NCI-H2029 treated with DMSO at 0.1 percent for 48 hours (cell line): Measurements from ENCODE around the gene ADAMTSL5.
A peak's percentile ranks its signal among the peaks of the same experiment; 100 is the strongest.
"Not testable (repeated sequence)": the region's sequence is repeated elsewhere in the genome, so short reads cannot be mapped to it uniquely, and the experiment has no call there.

Experiments
- DNase-seq: peaks from one replicate; lab custom pipeline; 2025; lab: John Stamatoyannopoulos, UW

ADAMTSL5 gene

DNA sequence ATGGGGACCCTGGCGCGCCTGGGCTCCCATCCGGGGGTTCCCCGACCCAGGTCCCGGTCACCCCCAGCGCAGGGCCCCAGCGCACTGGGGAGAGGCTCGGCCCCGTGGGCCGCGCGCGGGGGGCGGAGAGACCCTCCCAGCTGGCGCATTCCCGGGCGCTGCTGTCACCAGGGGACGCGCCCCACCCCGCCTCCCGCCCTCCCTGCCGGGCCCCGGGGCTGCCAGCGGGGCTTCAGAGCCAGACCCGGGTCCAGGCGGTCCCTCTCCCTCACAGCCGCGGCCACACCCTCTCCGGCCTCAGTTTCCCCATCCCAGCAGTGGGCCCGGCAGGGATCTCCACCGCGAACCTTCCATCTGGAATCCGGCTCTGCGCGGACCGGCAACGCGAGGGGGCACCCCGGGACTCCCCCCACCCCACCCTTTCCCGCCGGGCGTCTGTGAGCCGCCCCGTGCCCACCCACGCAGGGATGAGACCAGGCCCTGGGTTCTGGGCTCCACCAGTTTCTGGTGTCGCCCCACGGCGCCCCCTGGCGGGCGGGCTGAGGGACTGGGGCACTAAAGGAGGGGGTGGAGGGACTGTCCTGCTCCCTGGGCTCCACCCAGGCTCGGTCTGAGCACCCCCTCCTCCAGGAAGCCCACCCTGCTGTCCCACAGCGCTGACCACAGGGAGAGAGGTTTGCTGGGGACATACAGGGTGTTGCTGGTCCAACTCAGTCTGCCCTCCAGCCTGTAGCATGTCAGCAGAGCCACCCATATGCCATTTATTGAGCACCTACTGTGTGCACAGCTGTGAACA is 878 bp upstream of the ADAMTSL5 start:
- no peak for DNase-seq

DNA sequence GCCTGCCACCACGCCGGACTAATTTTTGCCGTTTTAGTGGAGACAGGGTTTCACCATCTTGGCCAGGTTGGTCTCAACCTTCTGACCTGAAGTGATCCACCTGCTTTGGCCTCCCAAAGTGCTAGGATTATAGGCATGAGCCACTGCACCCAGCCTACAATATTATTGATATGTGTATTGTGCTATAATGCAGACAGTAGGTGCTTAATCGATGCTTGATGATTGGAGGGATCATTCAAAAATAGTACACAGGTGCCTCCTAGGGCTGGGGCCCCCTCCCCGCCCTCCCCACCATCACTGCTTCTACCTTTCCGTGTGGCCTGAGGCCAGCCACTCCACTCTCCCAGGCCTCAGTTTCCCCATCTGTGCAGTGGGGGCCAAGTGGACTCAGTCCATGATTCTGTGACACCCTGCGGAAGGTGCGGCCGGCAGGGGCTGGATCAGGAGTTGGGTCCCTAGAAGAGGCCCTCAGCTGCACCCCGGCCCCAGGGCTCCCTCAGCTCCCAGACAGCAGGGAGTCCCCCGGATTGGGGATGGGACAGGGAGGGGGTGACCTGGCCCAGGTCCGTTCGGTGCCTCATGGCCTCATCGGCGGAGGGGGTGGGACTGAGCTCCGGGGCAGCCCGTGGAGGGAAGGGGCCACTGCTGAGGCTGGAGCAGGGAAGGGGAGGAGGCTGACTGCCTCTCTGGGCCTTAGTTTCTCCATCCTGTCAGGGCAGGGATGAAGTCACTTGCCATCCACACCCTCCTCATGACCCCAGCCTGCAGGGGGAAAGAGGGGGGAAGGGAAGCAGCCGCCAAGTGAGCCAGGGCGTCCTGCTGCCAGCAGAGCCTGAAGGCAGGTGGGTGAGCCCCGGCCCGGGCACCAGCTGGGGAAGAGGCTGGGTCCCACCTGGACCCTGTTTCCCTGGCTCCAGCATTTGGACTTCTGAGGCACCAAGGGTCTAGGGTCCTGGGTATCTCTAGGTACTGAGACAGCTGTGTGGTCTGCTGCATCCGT is 1.2 kb downstream of the ADAMTSL5 start:
- DNase-seq, result no peak

DNA sequence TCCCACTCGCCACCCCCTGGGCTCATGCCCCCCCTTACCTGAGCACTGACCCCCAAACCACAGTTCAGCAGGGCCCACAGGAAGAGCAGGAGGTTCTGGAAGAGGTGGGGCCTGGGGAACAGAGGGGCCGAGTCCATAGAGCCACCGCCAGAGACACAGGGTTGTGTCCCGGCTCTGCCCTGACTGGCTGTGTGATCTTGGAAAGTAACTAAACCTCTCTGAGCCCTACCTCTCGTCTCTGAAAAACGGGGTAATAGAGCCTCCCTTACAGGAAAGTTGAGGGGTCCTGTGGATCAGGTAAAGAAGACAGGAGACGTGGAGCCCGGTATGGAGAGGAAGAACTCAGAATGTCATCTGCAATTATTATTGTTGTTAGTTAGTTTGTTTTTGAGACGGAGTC is 2.0 kb downstream of the ADAMTSL5 start:
- DNase-seq, result no peak

DNA sequence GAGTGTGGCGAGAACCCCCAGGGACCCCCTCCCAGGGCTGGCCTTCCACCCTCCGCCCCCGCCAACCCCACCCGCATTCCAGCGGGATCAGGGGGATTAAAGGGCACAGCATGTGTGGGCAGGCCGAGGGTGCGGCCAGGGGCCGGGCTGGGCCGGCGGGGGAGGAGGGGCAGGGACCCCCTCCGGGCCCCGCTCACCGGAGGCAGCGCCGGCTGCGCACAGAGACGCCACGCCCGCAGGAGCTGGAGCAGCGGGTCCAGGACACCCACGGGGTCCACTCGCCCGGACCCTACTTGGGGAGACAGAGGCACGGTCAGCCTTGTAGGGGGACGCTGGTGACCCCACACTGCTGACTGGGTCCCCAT is 2.4 kb downstream of the ADAMTSL5 start:
- no peak for DNase-seq

DNA sequence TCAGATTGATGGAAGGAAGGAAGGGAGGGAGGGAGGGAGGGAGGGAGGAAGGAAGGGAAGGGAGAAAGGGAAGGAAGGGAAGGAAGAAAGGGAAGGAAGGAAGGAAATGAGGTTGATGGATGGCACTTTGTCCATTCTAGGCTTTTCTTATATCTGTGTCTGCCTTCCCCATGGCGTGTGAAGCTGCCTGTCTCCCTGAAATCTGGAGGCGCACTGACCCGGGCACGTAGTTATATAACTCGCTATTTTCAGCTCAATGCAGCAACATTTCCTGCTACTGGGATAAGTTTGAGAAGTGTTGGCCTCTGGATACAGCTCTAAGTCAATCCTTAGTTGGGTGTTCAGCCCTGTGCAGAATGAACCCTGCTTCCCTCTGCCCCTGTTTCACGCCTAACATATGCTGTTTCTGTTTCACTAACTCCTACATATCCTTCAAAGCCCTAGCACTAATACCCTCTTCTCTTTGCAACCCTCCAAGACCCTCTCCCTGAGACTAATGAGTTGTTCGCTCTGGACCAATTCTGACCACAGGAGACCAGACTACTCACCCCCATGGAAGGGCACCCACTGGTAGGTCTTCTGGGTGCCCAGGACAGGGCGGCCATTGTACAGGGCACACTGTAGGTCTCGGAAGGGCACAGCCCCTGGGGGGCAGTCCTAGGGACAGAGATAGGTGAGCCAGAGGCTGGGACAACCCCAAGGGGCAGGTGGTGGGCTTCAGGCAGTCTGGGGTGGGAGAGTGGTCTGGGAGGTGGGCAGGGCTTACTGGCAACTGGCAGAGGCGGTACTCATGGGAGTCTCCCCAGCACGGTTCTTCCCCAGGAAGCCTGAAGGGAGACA is 3.0 kb downstream of the ADAMTSL5 start:
- no peak for DNase-seq

- no peak for DNase-seq
Observed at GRCh38 chr19:1508507-1508856, 4.3 kb downstream of the ADAMTSL5 start.

DNA sequence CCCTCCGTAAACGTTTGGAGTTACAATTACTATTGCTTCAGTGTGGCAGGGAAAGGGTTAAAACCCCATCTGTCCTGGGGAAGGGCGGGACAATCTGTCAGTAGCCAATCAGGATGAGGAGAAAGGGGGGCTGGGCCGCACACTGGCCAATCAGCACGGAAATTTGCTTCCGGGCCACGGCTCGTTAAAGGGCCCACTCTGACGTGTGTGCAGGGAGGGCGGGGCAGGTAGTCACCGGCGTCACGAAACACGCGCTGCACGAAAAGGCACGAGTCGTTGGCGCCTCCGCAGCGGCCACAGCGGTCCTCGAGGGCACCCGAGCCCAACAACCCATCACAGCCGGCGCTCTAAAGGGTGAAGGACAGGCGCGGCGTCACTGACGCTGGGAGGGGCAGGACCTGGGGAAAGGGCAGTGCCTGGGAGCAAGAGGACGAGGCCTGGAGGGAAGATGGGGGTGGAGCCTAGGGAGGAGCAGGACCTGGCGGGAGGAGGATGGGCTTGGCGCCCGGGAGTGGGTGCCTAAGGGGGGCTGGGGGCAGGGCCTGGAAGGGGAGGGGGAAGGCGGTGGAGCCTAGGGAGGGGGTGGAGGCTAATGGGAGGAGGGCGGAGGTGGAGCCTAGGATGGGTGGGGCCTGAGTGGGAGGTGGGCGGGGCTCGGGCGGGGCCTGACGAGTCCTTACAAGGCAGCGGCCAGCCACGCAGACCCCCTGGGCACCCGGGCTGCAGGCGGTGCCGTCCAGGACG is 4.9 kb downstream of the ADAMTSL5 start:
- DNase-seq, result peak; percentile 85

DNA sequence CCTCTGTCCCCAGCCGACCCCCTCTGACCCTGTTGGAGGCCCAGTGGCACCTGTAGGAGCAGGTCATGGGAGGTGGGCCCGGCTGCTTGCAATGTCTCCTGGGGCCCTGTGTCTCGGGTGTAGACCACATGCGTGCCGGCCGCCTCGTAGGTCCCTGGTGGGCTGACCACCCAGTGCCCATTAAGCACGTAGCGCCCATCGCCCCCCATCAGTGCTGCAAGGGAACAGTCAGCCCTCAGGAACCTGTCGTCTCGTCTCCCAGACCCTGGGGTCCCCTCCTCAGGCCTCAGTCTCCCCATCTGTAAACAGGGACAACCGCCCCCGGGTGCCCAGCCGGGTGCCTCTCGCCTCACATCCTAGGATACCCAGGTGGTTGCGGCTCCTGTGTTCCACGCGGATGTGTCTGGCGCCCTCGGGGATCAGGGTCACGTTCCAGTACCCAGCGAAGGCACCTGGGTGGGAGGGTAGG is 5.6 kb downstream of the ADAMTSL5 start:
- DNase-seq, result no peak

- DNase-seq, result no peak
Observed at GRCh38 chr19:1505991-1506881, 6.6 kb downstream of the ADAMTSL5 start.

DNA sequence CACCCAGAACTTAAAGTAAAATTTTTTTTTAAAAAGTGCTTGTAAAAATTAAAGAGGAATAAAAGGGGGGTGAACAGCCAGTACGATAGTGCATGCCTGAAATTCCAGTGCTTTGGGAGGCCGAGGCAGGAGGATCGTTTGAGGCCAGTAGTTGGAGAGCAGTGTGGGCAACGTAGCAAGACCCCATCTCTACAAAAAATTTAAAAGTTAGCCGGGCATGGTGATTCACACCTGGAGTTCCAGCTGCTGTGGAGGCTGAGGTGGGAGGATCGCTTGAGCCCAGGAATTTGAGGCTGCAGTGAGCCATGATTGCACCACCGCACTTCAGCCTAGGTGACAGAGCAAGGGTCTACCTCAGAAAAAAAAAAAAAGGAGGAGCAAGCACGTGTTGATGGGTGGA is 7.8 kb downstream of the ADAMTSL5 start:
- no peak for DNase-seq

GRCh38 chr19:1503925-1504773 is 8.7 kb downstream of the ADAMTSL5 start:
- DNase-seq, result no peak

GRCh38 chr19:1503089-1503924 is 9.5 kb downstream of the ADAMTSL5 start:
- DNase-seq, result no peak

GRCh38 chr19:1502433-1503088 is 10.3 kb downstream of the ADAMTSL5 start:
- no peak for DNase-seq

GRCh38 chr19:1501200-1501595 is 11.6 kb downstream of the ADAMTSL5 start:
- no peak for DNase-seq

DNA sequence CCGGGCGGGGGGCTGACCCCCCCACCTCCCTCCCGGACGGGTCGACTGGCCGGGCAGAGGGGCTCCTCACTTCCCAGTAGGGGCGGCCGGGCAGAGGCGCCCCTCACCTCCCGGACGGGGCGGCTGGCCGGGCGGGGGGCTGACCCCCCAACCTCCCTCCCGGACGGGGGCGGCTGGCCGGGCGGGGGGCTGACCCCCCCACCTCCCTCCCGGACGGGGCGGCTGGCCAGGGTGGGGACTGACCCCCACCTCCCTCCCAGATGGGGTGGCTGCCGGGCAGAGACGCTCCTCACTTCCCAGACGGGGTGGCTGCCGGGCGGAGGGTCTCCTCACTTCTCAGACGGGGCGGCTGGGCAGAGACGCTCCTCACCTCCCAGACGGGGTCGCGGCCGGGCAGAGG is 13.6 kb downstream of the ADAMTSL5 start:
- not testable (repeated sequence) for DNase-seq

GRCh38 chr19:1497578-1498235 is 15.1 kb downstream of the ADAMTSL5 start:
- DNase-seq, result no peak
